GM19023 (cell line): ENCODE measurements around the gene POLE.

ENCODE experiments used
- ATAC-seq: cut with Tn5 transposase; IDR thresholded peaks from one replicate; pipeline ENCODE4 v1.9.1; 2021; ENCODE audit warnings: mild to moderate bottlenecking, moderate library complexity; ENCODE audit not compliant: unreplicated experiment

POLE gene

DNA sequence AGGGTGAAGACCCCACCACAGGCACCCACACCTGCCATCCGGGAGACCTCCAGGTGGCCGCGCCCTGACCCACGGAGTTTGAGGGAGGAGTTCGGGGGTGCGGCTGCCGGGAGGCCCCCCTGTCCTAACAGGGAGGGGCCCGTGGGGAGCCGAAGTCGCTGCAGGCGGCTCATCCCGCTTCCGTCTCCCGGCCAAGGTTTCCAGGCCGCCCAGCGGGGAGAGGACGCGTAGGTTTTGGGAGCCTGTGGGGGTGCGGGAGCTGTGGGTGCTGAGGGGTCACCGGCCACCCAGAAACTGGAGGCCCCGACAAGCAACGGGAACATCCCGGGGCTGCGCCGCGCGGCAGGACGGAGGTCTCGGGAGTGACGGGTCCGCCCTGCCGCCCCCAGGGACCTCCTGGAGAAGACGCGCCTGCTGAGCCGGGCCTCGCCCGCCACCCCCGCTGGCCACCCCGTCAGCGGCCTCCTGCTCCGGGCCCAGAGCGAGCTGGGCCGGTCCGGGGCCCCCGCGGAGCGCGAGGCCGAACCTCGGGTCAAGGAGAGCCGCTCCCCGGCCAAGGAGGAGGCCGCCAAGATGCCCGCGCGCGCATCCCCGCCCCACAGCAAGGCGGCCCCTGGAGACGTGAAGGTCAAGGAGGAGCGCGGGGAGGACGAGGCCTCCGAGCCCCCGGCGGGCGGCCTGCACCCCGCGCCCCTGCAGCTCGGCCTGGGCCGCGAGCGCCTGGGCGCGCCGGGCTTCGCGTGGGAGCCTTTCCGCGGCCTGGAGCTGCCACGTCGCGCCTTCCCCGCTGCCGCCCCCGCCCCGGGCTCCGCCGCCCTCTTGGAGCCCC is 104.3 kb downstream of the POLE start:
- ATAC-seq: no peak

GRCh38 chr12:132582058-132582420 is 105.1 kb downstream of the POLE start:
- ATAC-seq: no peak

DNA sequence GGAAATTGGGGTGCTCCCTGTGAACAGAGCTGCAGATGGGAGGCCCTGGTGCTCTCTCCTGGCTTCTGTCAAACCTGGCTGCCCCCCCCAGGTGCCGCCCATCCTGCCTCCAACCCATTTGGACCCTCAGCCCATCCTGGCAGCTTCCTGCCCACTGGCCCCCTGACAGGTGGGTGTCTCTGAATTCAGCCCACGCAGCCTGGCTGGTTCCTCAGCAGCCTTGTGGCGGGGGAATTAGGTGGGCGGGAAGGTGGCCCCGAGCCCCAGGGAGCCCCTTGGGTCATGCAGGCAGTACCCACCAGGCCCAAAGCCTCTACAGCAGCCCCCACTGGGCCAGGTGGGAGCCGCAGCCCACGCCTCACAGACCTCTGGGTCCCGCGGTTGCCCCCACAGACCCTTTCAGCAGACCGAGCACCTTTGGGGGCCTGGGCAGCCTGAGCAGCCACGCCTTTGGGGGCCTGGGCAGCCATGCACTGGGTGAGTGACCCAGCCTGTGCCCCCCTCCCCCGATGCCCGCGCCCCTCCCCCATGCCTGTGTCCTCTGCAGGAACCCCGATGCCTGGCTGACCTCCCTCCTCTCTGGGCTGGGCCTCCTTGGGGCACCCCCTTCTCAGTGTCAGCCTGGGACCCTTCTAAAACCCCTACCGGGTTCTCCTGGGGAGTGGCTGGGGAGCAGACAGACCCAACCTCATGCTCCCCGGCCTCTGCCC is 105.6 kb downstream of the POLE start:
- no peak for ATAC-seq

DNA sequence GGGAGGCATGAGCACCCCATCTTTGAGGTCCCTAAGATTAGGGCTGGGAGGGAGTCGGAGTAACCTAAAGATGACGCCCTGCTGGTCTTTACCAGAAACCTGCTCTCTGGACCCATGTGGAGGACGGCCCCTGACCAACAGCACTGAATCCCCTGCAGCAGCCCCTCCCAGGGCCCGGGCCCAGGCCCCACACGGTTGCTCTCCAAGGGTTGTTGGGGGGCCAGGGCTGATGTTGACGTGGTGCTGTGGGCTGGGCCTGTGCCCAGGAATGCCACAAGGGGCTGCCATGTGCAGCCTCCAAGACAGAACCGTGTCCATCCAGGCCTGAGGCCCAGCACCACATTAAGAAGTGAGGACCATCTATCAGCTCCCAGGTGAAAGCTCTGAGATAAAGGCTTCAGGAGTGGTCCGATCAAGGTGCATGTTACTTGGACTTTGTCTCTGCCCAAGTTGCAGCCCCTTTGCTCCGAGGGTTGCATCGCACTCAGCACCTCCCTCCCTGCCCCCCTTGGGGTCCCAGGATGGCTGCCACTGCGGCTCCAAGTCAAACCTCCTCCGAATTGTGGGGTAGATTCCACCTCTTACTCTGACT is 106.3 kb downstream of the POLE start:
- no peak for ATAC-seq

- no peak for ATAC-seq
Measured at GRCh38 chr12:132579744-132580143, 107.4 kb downstream of the POLE start.

- ATAC-seq: no peak
Measured at GRCh38 chr12:132578826-132579225, 108.3 kb downstream of the POLE start.

DNA sequence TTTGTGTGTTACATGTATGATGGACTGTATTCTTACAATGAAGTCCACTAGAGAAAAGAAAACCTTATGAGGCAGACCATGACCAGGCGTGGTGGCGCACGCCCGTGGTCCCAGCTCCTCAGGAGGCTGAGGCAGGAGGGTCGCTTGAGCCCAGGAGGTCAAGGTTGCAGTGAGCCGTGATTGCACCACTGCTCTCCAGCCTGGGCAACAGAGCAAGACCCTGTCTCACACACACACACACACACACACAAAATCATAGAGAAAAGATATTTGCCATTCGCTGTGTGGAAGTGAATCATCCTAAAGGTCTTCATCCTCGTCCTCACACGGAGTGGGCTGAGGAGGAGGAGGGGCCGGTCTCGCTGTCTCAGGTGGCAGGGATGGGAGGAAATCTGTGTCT is 109.0 kb downstream of the POLE start:
- no peak for ATAC-seq

GRCh38 chr12:132577191-132577920 is 109.8 kb downstream of the POLE start:
- ATAC-seq: no peak

GRCh38 chr12:132576701-132577100 is 110.4 kb downstream of the POLE start:
- ATAC-seq: no peak

DNA sequence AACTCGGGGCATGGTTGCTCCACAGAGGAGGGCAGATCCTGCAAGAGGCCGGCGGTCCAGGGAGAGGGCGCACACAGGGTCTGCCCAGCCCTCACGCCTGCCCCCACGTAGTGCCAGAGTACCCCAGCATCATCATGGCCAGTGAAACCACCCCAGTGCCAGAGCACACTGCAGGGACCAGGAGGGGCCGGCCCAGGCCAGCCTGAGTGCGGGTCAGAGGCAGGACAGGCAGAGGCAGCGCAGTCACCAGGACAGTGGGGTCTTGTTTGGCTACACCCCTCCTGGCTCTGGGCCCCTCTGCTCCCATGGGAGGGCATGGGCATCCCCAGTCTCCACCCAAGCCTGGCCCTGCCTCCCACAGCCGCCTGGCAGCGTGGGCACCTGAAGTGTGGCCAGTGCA is 111.5 kb downstream of the POLE start:
- ATAC-seq: no peak

DNA sequence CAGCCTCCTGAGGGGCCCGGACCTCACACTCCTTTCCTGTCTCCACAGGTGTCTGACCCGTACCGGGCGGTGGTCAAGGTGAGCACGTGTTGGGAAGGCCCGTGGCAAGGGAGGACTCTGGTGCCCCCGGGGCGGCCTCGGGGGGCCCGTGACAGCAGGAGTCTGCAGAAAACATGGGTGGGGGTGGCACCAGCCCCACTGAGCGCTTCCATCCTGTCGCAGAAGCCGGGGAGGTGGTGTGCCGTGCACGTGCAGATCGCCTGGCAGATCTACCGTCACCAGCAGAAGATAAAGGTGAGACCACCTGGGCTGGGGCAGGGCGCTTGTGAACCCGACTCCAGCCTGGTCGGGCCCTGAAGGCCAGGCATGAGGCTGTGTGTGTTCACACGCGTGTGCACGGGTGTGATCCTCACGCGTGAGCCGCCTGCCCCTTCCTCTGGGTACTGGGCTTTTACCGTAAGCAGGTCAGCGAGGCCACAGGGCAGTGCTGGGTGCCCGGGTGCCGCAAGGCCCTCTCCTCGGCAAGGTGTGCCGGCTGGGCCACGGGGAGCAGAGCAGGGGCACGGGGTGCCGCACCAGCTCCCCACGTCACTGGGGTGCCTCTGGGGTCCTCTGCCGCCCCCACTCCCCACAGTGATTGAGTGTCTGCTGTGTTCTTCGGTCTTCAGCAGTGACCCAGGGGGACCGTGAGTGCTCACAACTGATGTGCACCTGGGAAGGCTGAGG is 112.7 kb downstream of the POLE start:
- no peak for ATAC-seq
